Measurements from ENCODE around the gene PODXL. TPM values are rescaled to one million over a fixed set of nuclear protein-coding genes. Genes with fewer than 3 reads are reported as not detected.

The PODXL gene
- total and polyA plus RNA-seq, 8 donors = 2.9 to 241 (median 13.8) TPM

GRCh38 chr7:131574741-131575140 lies 18.3 kb upstream of the PODXL start:
- Histone ChIP-seq H3K27me3 (no peaks in the 10 kb centered on the region), H3K27ac (no peak overlapping the region), H3K4me3 (no peak overlapping the region), H3K4me1 (no peaks in the 10 kb centered on the region), H3K36me3 (no peaks in the 10 kb centered on the region), H3K9me3 (no peaks in the 10 kb centered on the region)
- intact Hi-C loops (cut with DNase I; ENCODE audit: low total_unique reads) = no loop called here
- DNase-seq = no peak
- TF ChIP-seq POLR2AphosphoS5 (IDR thresholded peaks at IDR 0.05) (no peak), EP300 (IDR thresholded peaks at IDR 0.05) (no peak), CTCF (IDR thresholded peaks at IDR 0.05) (no peak), POLR2A (IDR thresholded peaks at IDR 0.05) (no peak)
- 81 to 95% (median 93%) methylated on average over 6 of the region's 6 CpGs for WGBS, 5 donors

- DNase-seq = no peak
- intact Hi-C loops (cut with DNase I; ENCODE audit: low total_unique reads) = no loop called here
- H3K4me3 ChIP-seq = no peak overlapping the region
- no peak for TF ChIP-seq POLR2AphosphoS5 (IDR thresholded peaks at IDR 0.05)
- no peak for TF ChIP-seq POLR2A (IDR thresholded peaks at IDR 0.05)
- TF ChIP-seq EP300 (IDR thresholded peaks at IDR 0.05) = no peak
- no peak for TF ChIP-seq CTCF (IDR thresholded peaks at IDR 0.05)
- H3K27me3 ChIP-seq = no peaks in the 10 kb centered on the region
- 79 to 85% (median 81%) methylated on average over 5 of the region's 5 CpGs for WGBS, 5 donors
- H3K27ac ChIP-seq = no peak overlapping the region
- H3K9me3 ChIP-seq = no peaks in the 10 kb centered on the region
- H3K4me1 ChIP-seq = no peaks in the 10 kb centered on the region
- H3K36me3 ChIP-seq = no peaks in the 10 kb centered on the region
Measured at GRCh38 chr7:131570401-131570800, 14.0 kb upstream of the PODXL start.

- intact Hi-C loops (cut with DNase I; ENCODE audit: low total_unique reads) = no loop called here
- WGBS, 5 donors = 54 to 62% (median 57%) methylated on average over 10 of the region's 10 CpGs
- TF ChIP-seq EP300 (IDR thresholded peaks at IDR 0.05) = no peak
- no peak for TF ChIP-seq POLR2AphosphoS5 (IDR thresholded peaks at IDR 0.05)
- TF ChIP-seq CTCF (IDR thresholded peaks at IDR 0.05) = no peak
- TF ChIP-seq POLR2A (IDR thresholded peaks at IDR 0.05) = no peak
Measured at GRCh38 chr7:131568970-131569369, 12.5 kb upstream of the PODXL start.

GRCh38 chr7:131568510-131568909 lies 12.1 kb upstream of the PODXL start:
- Histone ChIP-seq H3K27ac (no peak overlapping the region), H3K36me3 (no peaks in the 10 kb centered on the region), H3K4me3 (no peak overlapping the region), H3K27me3 (no peaks in the 10 kb centered on the region), H3K4me1 (no peaks in the 10 kb centered on the region), H3K9me3 (no peaks in the 10 kb centered on the region)
- 68 to 80% (median 78%) methylated on average over 6 of the region's 6 CpGs for WGBS, 5 donors
- no peak for DNase-seq
- TF ChIP-seq POLR2AphosphoS5 (IDR thresholded peaks at IDR 0.05) (no peak), CTCF (IDR thresholded peaks at IDR 0.05) (no peak), POLR2A (IDR thresholded peaks at IDR 0.05) (no peak), EP300 (IDR thresholded peaks at IDR 0.05) (no peak)
- intact Hi-C loops (cut with DNase I; ENCODE audit: low total_unique reads) = no loop called here

More at GRCh38 chr7:131568970-131569369, 12.5 kb upstream of the PODXL start:
- H3K36me3 ChIP-seq = no peaks in the 10 kb centered on the region
- H3K4me1 ChIP-seq = no peaks in the 10 kb centered on the region
- no peaks in the 10 kb centered on the region for H3K27me3 ChIP-seq
- no peak for DNase-seq
- no peak overlapping the region for H3K27ac ChIP-seq
- no peak overlapping the region for H3K4me3 ChIP-seq
- H3K9me3 ChIP-seq = no peaks in the 10 kb centered on the region
